Activated CD4-positive, alpha-beta T cell treated with anti-CD3 and anti-CD28 coated beads, Interleukin-2, amount 50 U/mL, for 24 hours (primary cell): ENCODE measurements around the gene RXRG.

ENCODE experiments used
- DNase-seq, 2 donors: peaks; one replicate each; pipeline ENCODE4 v3.0.0-alpha.2; 2020; ENCODE audit warnings: low read depth in 1 of 2, low spot score in 1 of 2

The RXRG gene

GRCh38 chr1:165371588-165372225 is 73.2 kb downstream of the RXRG start:
- no peak for DNase-seq

GRCh38 chr1:165369255-165369848 is 75.6 kb downstream of the RXRG start:
- DNase-seq, result peak in 1 of 2 donors; percentile 27

DNA sequence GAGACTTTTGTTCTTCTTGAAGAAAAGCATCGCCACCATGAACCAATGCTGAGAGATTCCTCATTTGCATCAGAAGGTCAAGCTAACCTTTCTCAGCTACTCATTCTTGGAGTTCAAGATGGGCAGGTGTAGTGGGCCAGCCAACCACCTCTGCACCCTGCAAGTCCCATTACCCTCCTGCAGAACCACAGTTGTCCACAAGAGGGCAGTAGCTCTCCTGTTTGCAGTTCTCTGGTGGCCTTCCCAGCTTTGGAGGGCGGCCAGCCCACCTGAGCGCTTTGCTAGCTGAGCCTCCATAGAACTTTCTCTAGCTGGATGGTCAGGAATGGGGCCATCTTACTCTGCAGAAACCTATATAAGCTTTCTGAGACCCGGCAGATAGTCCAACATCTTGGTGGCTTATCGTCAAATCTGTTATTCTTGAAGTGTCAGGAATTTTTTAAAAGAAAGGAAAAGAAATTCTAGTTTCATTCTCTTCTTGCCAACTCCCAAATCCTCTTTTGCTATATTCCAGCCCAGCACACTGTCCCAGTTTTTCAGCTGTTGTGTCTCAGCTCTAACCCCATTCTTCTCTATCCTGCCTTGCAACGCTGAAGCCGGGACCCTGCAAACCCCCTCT is 77.4 kb downstream of the RXRG start:
- DNase-seq, result peak; percentile 58 to 71

GRCh38 chr1:165365341-165365740 is 79.6 kb downstream of the RXRG start:
- no peak for DNase-seq

GRCh38 chr1:165364568-165365133 is 80.3 kb downstream of the RXRG start:
- no peak for DNase-seq

DNA sequence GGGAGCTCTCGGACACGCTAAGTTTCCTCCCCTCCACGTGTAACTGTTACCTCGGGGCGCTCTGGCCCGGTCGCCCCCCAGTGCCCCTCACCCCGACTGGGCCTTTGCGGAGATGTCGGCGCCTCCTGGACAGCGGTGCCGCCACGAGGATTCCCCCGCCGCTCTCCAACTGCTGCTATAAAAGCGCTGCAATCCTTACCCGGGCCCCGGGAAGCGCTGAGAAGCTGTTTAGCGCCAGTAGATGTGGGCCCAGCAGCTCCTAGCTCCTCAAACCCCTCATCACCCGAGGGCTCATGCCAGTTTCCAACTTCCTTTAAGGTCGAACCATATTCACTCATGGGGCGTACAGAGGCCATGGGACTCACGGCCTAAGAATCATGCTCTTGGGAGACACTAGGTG is 88.0 kb downstream of the RXRG start:
- no peak for DNase-seq

GRCh38 chr1:165355977-165356811 is 88.7 kb downstream of the RXRG start, which contains the start of gene LMX1A:
TSS of gene LMX1A (minus strand) at chr1:165356715. CDS start at chr1:165355559, 1,156 bp downstream.
- no peak for DNase-seq

DNA sequence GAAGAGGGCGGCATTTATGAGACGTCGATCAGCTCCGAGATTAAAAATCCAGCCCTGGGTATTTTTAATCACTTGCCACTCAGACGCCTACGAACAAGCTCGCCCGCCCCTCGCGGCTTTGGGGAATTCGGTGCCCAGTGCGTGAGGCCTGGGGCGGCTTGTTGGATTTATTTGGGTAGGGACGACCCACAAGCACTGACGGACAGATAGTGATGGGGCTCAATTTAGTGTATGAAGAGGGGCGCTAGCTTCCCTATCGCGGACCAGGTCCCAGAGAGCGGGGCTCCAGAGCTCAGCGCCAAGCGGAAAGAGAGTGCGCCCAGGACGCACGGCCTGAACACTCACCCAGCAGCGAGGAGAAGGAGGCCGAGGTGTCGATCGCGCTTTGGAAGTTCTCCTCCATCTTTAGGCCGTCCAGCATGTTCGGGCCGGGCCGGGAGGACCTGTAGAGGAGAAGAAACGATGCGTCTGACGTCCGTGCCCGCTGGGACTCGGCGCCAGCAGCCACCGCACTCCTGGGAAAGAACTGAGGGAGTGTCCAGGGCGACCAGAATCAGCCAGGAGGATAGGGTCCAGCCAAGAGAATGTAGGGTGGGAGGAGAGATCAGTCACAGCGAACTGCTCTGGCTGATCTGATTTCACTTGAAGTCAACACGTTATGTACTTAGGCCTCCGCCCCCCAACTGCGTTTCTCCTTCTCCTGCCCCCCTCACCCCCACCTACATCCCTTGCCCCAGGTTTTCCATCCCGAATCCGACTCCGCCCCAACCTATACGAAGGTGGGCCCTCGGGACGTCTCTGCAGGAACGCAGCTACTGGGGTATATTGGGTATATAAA is 89.6 kb downstream of the RXRG start:
- DNase-seq, result no peak

DNA sequence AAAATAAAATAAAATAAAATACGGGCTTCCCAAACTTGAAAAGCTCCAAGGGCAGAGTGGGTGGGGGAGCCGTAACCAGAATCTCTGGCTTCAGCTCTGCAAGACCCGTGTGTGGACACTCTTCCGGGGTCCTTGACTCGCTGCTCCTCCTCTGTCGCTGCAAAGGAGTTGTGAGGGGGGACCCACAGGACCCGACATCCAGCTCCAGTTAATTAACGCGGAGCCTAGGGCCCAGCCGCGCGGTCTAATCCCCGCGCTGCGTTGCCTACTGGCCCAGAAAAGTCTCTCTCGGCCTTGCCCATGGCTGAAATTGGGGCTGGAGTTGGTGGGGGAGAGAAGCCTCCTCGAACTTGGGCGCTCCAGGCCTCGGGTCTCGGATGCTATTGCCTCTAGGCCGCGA is 90.2 kb downstream of the RXRG start:
- no peak for DNase-seq

GRCh38 chr1:165353731-165354671 is 90.9 kb downstream of the RXRG start:
- no peak for DNase-seq

DNA sequence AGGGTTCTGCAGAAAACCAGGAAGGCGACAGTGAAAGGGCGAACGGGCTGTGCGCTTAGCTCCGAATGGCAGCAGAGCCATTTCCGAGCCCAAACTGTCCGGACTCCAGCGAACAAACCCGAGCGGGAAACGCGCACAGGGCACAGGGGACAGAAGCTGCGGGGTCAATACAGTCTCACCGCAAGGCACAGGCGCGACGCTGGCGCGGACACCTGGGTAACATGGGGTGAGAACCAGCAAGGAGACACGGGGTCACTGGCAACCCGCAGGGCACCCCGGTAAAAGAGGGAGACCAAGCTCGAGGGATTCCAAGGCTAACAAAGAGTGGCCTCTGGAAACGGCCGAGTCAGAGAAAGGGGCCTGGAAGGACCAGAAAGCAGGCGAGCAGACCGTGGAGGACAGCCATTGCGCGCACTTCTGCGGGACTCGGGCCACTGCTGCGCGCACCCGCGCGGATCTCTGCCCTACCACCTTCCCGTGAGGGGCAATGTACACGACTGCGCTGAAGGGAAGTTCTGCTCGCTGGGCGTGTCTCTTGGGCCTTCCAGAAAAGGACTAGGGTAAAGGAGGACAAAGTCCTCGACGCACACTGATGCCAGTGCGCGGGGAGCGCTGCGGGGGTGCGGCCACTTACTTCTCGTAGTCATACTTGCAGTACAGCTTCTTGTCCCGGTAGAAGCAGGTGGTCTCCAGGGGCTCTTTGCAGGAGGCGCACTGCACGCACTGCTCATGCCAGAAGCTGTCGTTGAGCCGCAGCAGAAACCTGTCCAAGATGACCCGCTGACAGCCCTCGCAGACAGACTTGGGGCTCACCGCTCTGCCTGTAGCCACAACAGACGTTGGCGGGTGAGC is 92.3 kb downstream of the RXRG start:
- no peak for DNase-seq

DNA sequence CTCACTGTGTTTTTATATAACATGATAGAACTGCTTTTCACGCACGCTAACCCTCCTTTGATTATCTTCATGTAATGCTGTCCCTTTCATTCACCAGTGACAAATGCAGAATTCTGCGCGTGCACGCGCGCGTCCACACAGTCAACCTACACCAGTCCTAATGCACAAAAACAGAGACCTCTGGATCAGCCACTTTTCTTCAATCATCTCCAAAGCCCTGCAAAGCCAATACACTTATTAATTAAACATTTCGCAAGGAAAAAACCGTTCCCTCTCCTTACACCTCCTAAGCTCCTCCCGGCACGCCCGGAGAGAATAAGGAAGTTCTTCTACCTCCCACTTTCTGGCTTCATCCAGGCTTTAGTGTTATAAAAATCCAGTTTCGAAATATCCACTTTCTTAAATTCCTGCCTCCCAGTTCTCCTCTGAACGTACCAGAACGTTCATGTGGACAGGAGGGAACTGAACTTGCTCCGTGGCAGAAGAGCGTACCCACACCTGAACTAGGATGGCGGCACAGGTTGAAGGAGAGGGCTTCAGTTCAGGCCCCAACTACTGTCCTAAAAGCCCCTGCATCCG is 93.0 kb downstream of the RXRG start:
- no peak for DNase-seq
